SW 1271 (cell line): ENCODE data around the gene SREBF2.
"Not testable (repeated sequence)": the region's sequence is repeated elsewhere in the genome, so short reads cannot be mapped to it uniquely, and the experiment has no call there.

Experiments
- DNase-seq, 2 experiments: peaks; one replicate each; lab custom pipeline; 2025; lab: John Stamatoyannopoulos, UW

The SREBF2 gene

GRCh38 chr22:41821471-41822316 lies 11.2 kb upstream of the SREBF2 start:
- no peak for DNase-seq

GRCh38 chr22:41822317-41823057 lies 10.4 kb upstream of the SREBF2 start:
- DNase-seq, result peak in 1 of 2 experiments; percentile 51

GRCh38 chr22:41823797-41824196 lies 9.1 kb upstream of the SREBF2 start:
- DNase-seq, result no peak

DNA sequence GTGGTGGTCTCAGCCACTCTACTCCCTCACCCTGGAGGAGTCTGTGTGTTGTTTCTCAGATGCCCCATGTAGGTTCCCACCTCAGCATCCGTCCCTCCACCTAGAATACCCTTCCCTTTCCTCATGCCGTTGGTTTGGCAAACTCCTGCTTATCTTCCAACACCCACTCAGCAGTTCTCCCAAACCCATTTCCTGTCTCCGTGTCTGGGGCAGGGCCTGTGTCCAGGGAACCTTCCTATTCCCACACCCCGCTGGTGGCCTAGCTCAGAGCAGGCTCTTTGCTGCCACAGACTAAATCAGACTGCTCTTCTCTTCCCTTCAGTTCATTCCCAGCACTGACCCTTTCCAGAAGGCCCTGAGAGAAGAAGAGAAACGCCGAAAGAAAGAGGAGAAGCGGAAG lies 7.5 kb upstream of the SREBF2 start:
- no peak for DNase-seq

DNA sequence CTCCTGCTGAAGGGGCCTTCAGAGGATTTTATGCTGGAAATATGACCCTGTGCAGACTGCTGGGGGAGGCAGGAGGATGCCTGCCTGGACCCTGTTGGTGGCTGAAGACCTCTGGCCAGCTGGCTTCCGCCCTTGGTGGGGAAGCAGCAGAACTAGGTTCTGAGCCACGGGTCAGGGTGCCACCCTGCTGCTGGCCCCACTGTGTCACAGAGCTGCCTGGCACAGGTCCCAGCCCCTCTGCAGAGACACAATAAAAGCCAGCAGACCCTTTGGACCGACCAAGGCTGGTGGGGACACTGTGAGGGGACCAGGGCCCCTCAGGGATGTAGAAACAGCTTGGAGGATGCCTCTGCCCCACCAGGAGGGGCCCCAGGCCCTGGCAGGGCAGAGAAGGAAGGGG lies 6.9 kb upstream of the SREBF2 start:
- no peak for DNase-seq

DNA sequence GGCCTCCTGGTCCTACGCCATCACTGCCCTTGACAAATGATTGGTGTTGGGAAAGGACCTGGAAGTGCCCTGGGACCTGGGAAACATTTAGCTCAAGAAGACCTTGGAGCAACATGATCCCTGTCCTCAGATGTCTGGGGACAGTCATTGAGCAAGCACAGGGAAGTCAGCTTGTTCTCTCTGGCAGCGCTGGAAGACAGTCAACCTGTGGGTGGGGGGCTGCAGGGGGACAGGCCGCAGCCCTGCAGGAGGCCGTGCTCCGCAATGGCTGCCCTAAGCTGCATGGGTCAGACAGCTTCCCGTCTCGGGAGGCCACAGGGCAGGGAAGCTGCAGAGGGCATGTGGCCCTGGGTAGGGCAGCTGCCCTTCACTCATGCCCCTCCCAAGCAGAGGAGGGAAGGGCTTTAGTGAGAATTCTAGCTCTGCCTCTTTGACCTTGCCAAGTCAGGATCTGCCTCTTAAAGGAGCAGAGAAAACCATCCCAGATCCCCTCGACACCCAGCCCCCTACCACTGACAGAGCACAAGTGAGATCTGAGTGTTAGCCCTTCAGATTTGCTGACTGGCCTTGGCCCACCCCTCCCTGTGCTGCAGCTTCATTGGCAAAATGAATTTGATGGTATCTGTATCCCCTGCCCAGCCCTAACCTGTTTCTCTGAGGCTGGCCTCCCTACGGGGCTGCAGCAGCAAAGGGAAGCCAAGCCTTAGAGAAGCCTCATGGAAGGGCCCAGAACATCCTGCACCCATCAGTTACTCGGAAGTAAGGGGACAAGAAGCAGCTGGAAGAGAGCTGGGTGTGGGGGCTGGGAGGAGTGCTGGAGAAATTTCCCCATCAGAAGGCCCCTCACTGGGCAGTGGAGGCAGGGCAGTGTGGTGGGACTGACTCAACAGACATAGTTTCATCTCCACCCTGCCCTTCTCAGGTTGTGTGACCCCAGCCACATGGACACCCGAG lies 6.2 kb upstream of the SREBF2 start:
- no peak for DNase-seq

- DNase-seq, result no peak
Observed at GRCh38 chr22:41827671-41828070, 5.2 kb upstream of the SREBF2 start.

- DNase-seq, result no peak
Observed at GRCh38 chr22:41828516-41828915, 4.4 kb upstream of the SREBF2 start.

- no peak for DNase-seq
Observed at GRCh38 chr22:41830174-41830573, 2.7 kb upstream of the SREBF2 start.

DNA sequence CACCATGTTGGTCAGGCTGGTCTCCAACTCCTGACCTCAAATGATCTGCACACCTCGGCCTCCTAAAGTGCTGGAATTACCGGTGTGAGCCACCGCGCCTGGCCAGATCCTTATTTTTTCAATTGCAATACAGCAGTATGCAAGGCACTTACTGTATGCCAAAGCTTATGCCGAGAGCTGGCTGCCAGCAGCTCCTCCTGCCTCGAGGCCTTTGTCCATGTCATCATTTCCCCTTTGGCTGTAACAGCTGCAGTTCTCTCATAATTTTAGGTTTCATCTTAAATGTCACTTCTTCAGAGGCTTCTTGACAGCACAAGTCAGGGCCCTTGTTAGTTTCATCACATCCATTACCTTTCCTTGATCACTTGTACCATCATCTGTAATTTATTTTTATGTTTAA lies 1.5 kb upstream of the SREBF2 start:
- no peak for DNase-seq

DNA sequence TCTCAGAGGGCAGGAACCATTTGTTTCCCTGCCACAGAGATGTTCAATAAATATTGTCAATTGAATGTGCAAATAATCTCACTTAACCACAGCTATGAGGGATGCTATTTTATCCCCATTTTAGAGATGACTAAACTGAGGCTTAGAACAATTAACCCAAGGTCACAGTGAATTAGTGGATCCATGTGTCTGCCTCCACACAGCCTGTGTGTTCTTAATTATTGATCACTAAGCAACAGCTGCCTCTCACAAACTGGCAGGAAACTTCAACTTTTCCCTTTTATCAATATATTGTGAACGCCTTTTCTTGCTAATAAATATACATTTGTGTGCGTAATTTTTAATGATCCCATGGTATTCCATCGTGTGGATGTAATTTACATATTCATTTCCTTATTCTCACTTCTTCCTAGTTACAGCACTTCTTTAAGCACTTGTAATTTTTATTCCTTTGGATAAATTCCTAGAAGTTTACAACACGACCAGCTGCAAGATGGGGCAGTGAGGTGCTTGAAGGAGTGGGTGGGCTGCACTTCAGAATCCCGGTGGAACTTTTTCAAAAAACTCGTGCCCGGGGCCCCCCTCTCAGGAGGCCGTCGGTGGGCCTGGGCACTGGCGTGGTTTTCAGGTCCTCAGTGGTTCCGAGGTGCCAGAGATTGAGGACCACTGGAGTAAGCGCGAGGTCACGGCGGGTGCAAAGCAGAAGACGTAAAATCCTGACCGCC lies 915 bp upstream of the SREBF2 start:
- no peak for DNase-seq

- no peak for DNase-seq
Observed at GRCh38 chr22:41833369-41834004, 582 bp downstream of the SREBF2 start.

- no peak for DNase-seq
Observed at GRCh38 chr22:41834005-41834944, 1.4 kb downstream of the SREBF2 start.

GRCh38 chr22:41835462-41835861 lies 2.6 kb downstream of the SREBF2 start:
- not testable (repeated sequence) for DNase-seq

DNA sequence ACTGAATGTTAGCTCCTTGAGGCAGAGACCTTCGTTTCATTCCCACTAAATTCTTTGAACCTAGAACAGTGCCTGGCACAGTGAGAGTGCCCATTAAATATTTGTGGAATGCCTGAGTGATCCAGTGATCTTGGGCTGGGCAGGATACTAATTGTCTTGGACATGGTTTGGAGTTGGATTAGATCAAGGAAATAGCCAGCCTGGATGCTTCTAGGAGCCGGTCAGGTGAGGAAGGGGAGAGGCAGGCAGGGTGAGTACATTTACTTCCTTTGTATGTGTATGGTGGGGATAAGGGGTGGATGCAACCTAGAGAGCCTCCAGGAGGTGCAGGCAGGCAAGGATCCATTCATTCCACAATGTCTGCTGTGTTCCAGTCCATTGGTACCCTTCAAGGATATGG lies 3.6 kb downstream of the SREBF2 start:
- no peak for DNase-seq

GRCh38 chr22:41838842-41839618 lies 6.1 kb downstream of the SREBF2 start:
- DNase-seq, result no peak

DNA sequence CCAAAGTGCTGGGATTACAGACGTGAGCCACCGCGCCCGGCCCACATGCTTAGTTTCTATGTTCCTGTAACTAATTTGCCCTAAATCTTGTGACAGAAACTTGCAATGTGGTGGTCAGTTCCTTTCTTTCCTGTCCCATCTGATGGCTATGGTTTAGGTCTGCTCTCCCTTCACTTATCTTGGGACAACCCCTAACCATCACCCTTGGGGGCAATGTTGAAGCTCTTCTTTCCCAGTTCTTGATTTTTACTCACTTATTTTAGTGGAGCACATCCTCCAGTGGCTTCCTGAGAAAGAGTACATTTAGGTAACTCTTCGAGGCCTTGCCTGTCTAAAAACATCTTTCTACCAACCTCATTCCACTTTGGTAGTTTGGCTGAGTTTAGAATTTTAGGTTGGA lies 7.3 kb downstream of the SREBF2 start:
- DNase-seq, result no peak

- DNase-seq, result no peak
Observed at GRCh38 chr22:41841085-41841712, 8.3 kb downstream of the SREBF2 start.
